Ectodermal cell (in vitro differentiated cells): Measurements from ENCODE around the gene OSGEP.

Experiments used
- H3K27ac ChIP-seq: 2 replicates; pipeline ENCODE4 v1.7.0; 2013; ENCODE audit warnings: mild to moderate bottlenecking, low read depth, low read length; ENCODE audit not compliant: insufficient read depth, poor library complexity, severe bottlenecking
- H3K27me3 ChIP-seq: 2 replicates; pipeline ENCODE4 v1.7.0; 2013; ENCODE audit warnings: mild to moderate bottlenecking, low read length; ENCODE audit not compliant: insufficient read depth, control insufficient read depth, poor library complexity, severe bottlenecking
- H3K36me3 ChIP-seq: one replicate; pipeline ENCODE4 v1.7.0; 2013; ENCODE audit warnings: low read length; ENCODE audit not compliant: control insufficient read depth, insufficient read depth
- H3K4me1 ChIP-seq: one replicate; pipeline ENCODE4 v1.7.0; 2013; ENCODE audit warnings: low read length; ENCODE audit not compliant: control insufficient read depth, insufficient read depth
- H3K4me3 ChIP-seq: 2 replicates; pipeline ENCODE4 v1.7.0; 2013; ENCODE audit warnings: low read depth, low read length, control low read depth; ENCODE audit not compliant: insufficient read depth
- H3K9me3 ChIP-seq: 2 replicates; pipeline ENCODE4 v1.7.0; 2013; ENCODE audit warnings: mild to moderate bottlenecking, low read length, moderate library complexity; ENCODE audit not compliant: control insufficient read depth
- WGBS, 2 experiments: methylation state at CpG; one replicate each; pipeline ENCODE4 v1.1.7; 2013; ENCODE audit warnings: missing lambda C conversion rate in 2 of 2; 5-methylcytosine and 5-hydroxymethylcytosine counted together

OSGEP gene

GRCh38 chr14:20400589-20400964, 54.0 kb downstream of the OSGEP start:
- H3K9me3 ChIP-seq = no peaks in the 10 kb centered on the region
- WGBS, 2 experiments = 80% methylated on average over 1 of the region's 1 CpG; no CpG with 5 or more reads in 1 of the 2 experiments
- H3K4me3 ChIP-seq = no peak overlapping the region
- no peak overlapping the region for H3K27ac ChIP-seq
- peaks cover 5% of the 10 kb centered on the region for H3K36me3 ChIP-seq
- H3K27me3 ChIP-seq = no peaks in the 10 kb centered on the region
- no peaks in the 10 kb centered on the region for H3K4me1 ChIP-seq

DNA sequence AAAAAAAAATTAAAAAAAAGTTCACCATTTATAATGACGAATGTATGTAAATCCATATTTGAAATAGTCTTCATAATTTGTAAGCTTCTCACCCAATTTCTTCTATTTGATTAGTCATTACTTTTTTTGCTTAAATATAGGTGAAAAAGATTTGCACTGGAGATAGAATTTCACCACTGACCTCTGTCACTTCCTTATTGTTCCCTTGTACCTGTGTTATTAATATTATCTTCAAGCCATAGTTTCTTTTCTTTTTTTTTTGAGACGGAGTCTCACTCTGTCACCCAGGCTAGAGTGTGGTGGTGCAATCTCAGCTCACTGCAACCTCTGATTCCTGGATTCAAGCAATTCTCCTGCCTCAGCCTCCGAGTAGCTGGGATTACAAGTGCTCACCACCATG, 57.1 kb downstream of the OSGEP start:
- Histone ChIP-seq H3K9me3 (no peaks in the 10 kb centered on the region), H3K36me3 (peaks cover 5% of the 10 kb centered on the region), H3K4me3 (no peak overlapping the region), H3K4me1 (no peaks in the 10 kb centered on the region), H3K27me3 (no peaks in the 10 kb centered on the region), H3K27ac (no peak overlapping the region)
- WGBS, 2 experiments = 79 to 98% methylated on average over 2 to 3 of the region's 3 CpGs
